HepG2 (cell line): ENCODE data around the gene FEV. TPM values are rescaled to one million over a fixed set of nuclear protein-coding genes. Genes with fewer than 3 reads are reported as not detected.

Experiments used
- CBX2 ChIP-seq, 2 experiments: fragments of 200-600 bp in 1 of 2; sonication (generic); formaldehyde crosslinking in 1 of 2; IDR thresholded peaks; 2 replicates each; pipeline versions ENCODE4 v1.7.0 to v1.8.1; 2018 to 2022; ENCODE audit warnings: low read depth in 2 of 2, low read length in 1 of 2, mild to moderate bottlenecking in 1 of 2, missing genetic modification reagents in 1 of 2
- CEBPG ChIP-seq: IDR thresholded peaks from 2 replicates; pipeline ENCODE4 v1.6.1; 2016
- DNMT1 ChIP-seq: sonication (generic); formaldehyde crosslinking; IDR thresholded peaks from 2 replicates; pipeline ENCODE4 v1.5.1; 2020; ENCODE audit warnings: mild to moderate bottlenecking, missing genetic modification reagents
- DPF2 ChIP-seq: sonication (generic); formaldehyde crosslinking; IDR thresholded peaks from 2 replicates; pipeline ENCODE4 v1.4.0; 2020; ENCODE audit warnings: mild to moderate bottlenecking, low read depth, missing genetic modification reagents, borderline replicate concordance
- HMGA1 ChIP-seq: sonication (generic); formaldehyde crosslinking; conservative IDR thresholded peaks from 2 replicates; pipeline ENCODE4 v1.4.0; 2020; ENCODE audit warnings: missing genetic modification reagents
- KDM2A ChIP-seq: sonication (generic); formaldehyde crosslinking; IDR thresholded peaks from 2 replicates; pipeline ENCODE4 v1.4.0; 2020; ENCODE audit warnings: low read depth, missing genetic modification reagents, borderline replicate concordance
- MAF1 ChIP-seq: sonication (generic); formaldehyde crosslinking; IDR thresholded peaks from 2 replicates; pipeline ENCODE4 v1.5.0; 2020; ENCODE audit warnings: missing genetic modification reagents, borderline replicate concordance
- MTA1 ChIP-seq: sonication (generic); formaldehyde crosslinking; IDR thresholded peaks from 2 replicates; pipeline ENCODE4 v1.4.0; 2020; ENCODE audit warnings: missing genetic modification reagents, mild to moderate bottlenecking, borderline replicate concordance
- NR2F6 ChIP-seq, 2 experiments: IDR thresholded peaks; 2 replicates each; pipeline ENCODE4 v1.6.1; 2016; ENCODE audit warnings: antibody characterized with exemption in 1 of 2, mild to moderate bottlenecking in 1 of 2
- REPIN1 ChIP-seq: sonication (generic); formaldehyde crosslinking; IDR thresholded peaks from 2 replicates; pipeline ENCODE4 v1.8.0; 2022; ENCODE audit warnings: missing genetic modification reagents, low read depth, mild to moderate bottlenecking, borderline replicate concordance
- SALL1 ChIP-seq: sonication (generic); formaldehyde crosslinking; IDR thresholded peaks from 2 replicates; pipeline ENCODE4 v1.8.0; 2022; ENCODE audit warnings: mild to moderate bottlenecking, missing genetic modification reagents
- SIN3B ChIP-seq: fragments of 150-350 bp; IDR thresholded peaks from 2 replicates; pipeline ENCODE4 v1.6.1; 2014; ENCODE audit warnings: low read length
- SOX13 ChIP-seq, 3 experiments: fragments of 450-650 bp in 1 of 3; sonication (generic) in 1 of 3; formaldehyde crosslinking in 1 of 3; IDR thresholded peaks in 2 of 3; conservative IDR thresholded peaks in 1 of 3; 2 replicates each; pipeline versions ENCODE4 v1.5.0 to v1.6.1; 2016 to 2020; ENCODE audit warnings: antibody characterized with exemption in 1 of 3, mild to moderate bottlenecking in 1 of 3, missing compliant biosample characterization in 1 of 3, missing genetic modification reagents in 1 of 3, moderate library complexity in 1 of 3
- ZNF383 ChIP-seq: sonication (generic); formaldehyde crosslinking; IDR thresholded peaks from 2 replicates; pipeline ENCODE4 v1.4.0; 2020; ENCODE audit warnings: missing genetic modification reagents, mild to moderate bottlenecking, borderline replicate concordance
- ZNF564 ChIP-seq: sonication (generic); formaldehyde crosslinking; IDR thresholded peaks from 2 replicates; pipeline ENCODE4 v1.8.1; 2023; ENCODE audit warnings: mild to moderate bottlenecking, missing genetic modification reagents
- polyA plus RNA-seq, 8 experiments: library from polyadenylated mRNA; depleted of rRNA in 3 of 8; stranded (reverse) in 7 of 8; unstranded in 1 of 8; fragments of >200 nt; fragmentation: Illumina TruSeq in 4 of 8; extraction: Trizol in 4 of 8; gene quantifications; 2 replicates each; pipeline versions ENCODE4 v1.2.1 to v1.2.3, GENCODE V29; 2011 to 2016; ENCODE audit warnings: low read depth in 4 of 8, missing spikeins in 1 of 8, mixed read lengths in 1 of 8; ENCODE audit not compliant: insufficient read depth in 1 of 8
- total RNA-seq, 5 experiments: library from RNA; depleted of rRNA; stranded (reverse); fragments of >200 nt; fragmentation: Illumina TruSeq; extraction: Trizol; gene quantifications; 2 replicates each; pipeline ENCODE4 v1.2.3, GENCODE V29; 2016; ENCODE audit warnings: low read depth in 1 of 5
- TF ChIP-seq, protein P1 (sequence below): sonication (generic); formaldehyde crosslinking; IDR thresholded peaks from 2 replicates; pipeline ENCODE4 v1.4.0; 2020; ENCODE audit warnings: missing genetic modification reagents
- TF ChIP-seq, protein P2 (sequence below): sonication (generic); formaldehyde crosslinking; IDR thresholded peaks from 2 replicates; pipeline ENCODE4 v1.8.1; 2023; ENCODE audit warnings: mild to moderate bottlenecking, inconsistent platforms, moderate library complexity, missing genetic modification reagents, borderline replicate concordance
- TF ChIP-seq, protein P3 (sequence below): sonication (generic); formaldehyde crosslinking; IDR thresholded peaks from 2 replicates; pipeline ENCODE4 v1.9.0; 2021; ENCODE audit warnings: missing genetic modification reagents, borderline replicate concordance
- TF ChIP-seq, protein P4 (sequence below): IDR thresholded peaks from 2 replicates; pipeline ENCODE4 v1.6.1; 2016; ENCODE audit warnings: missing compliant biosample characterization, missing genetic modification reagents, borderline replicate concordance
- TF ChIP-seq, protein P5 (sequence below): sonication (generic); formaldehyde crosslinking; IDR thresholded peaks from 2 replicates; pipeline ENCODE4 v1.4.0; 2020; ENCODE audit warnings: missing genetic modification reagents

The FEV gene
- total and polyA plus RNA-seq, 2 of the 13 experiments (the other 11 are each of a cell fraction or from before 2014, with no cell fraction given) = not detected

DNA sequence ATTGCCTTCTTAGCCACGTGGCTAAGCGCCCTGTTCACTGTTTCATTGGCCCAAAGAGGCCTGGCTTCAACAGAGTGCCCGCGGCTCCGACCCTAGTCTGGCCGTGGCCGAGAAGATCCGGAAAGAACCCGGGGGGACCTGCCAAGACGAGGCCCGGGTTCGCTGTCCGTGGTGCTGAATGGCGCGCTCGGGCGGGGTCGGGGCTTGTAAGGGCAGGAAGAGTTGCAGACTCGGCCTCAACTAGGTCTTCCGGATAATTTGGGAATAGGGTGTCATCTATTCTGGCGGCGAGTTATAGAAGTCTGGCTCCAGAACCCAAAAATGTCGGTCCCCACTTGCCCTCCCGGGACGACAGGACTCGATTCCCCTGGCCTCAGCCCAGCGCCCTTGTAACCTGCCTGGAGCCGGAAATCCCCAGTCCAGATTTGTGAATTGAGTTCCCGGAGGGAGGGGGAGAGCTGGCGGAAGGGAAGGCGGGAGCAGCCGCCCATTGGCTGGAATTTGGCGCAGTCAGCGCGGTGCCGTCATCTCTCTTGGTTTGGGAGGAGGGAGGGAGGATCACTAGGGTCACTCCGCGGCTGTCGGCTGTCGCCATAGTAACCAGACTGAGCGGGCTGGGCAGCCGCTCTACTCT lies 22.0 kb downstream of the FEV start (continued):
- TF ChIP-seq, protein P1, sequence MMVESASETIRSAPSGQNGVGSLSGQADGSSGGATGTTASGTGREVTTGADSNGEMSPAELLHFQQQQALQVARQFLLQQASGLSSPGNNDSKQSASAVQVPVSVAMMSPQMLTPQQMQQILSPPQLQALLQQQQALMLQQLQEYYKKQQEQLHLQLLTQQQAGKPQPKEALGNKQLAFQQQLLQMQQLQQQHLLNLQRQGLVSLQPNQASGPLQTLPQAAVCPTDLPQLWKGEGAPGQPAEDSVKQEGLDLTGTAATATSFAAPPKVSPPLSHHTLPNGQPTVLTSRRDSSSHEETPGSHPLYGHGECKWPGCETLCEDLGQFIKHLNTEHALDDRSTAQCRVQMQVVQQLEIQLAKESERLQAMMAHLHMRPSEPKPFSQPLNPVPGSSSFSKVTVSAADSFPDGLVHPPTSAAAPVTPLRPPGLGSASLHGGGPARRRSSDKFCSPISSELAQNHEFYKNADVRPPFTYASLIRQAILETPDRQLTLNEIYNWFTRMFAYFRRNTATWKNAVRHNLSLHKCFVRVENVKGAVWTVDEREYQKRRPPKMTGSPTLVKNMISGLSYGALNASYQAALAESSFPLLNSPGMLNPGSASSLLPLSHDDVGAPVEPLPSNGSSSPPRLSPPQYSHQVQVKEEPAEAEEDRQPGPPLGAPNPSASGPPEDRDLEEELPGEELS (CRISPR knock-in tag) = peak; percentile 63
- no peak for TF ChIP-seq HMGA1 (CRISPR knock-in tag)
- TF ChIP-seq SALL1 (CRISPR knock-in tag) = peak; percentile 97
- TF ChIP-seq, protein P2, sequence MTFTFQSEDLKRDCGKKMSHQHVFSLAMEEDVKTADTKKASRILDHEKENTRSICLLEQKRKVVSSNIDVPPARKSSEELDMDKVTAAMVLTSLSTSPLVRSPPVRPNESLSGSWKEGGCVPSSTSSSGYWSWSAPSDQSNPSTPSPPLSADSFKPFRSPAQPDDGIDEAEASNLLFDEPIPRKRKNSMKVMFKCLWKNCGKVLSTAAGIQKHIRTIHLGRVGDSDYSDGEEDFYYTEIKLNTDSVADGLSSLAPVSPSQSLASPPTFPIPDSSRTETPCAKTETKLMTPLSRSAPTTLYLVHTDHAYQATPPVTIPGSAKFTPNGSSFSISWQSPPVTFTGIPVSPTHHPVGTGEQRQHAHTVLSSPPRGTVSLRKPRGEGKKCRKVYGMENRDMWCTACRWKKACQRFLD (CRISPR knock-in tag) = peak; percentile 84; the same call in 1 of the 2 replicates
- no peak for TF ChIP-seq ZNF383 (CRISPR knock-in tag)
- no peak for TF ChIP-seq NR2F6 (IDR thresholded peaks at IDR 0.05)
- TF ChIP-seq NR2F6 (CRISPR knock-in tag; IDR thresholded peaks at IDR 0.05) = no peak
- no peak for TF ChIP-seq SIN3B
- TF ChIP-seq REPIN1 = peak; percentile 58; the same call in 1 of the 2 replicates
- TF ChIP-seq SOX13 (IDR thresholded peaks at IDR 0.05) = no peak
- TF ChIP-seq SOX13 (CRISPR knock-in tag; conservative IDR thresholded peaks at IDR 0.05 in 1 of 2, IDR thresholded peaks at IDR 0.05 in 1 of 2) = peak in 1 of 2 experiments; percentile 52; a peak in 2 of 4 replicates
- TF ChIP-seq, protein P3, sequence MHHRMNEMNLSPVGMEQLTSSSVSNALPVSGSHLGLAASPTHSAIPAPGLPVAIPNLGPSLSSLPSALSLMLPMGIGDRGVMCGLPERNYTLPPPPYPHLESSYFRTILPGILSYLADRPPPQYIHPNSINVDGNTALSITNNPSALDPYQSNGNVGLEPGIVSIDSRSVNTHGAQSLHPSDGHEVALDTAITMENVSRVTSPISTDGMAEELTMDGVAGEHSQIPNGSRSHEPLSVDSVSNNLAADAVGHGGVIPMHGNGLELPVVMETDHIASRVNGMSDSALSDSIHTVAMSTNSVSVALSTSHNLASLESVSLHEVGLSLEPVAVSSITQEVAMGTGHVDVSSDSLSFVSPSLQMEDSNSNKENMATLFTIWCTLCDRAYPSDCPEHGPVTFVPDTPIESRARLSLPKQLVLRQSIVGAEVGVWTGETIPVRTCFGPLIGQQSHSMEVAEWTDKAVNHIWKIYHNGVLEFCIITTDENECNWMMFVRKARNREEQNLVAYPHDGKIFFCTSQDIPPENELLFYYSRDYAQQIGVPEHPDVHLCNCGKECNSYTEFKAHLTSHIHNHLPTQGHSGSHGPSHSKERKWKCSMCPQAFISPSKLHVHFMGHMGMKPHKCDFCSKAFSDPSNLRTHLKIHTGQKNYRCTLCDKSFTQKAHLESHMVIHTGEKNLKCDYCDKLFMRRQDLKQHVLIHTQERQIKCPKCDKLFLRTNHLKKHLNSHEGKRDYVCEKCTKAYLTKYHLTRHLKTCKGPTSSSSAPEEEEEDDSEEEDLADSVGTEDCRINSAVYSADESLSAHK (CRISPR knock-in tag) = peak; percentile 92; the same call in 1 of the 2 replicates
- peak; percentile 88 for TF ChIP-seq ZNF564 (CRISPR knock-in tag)
- TF ChIP-seq, protein P4, sequence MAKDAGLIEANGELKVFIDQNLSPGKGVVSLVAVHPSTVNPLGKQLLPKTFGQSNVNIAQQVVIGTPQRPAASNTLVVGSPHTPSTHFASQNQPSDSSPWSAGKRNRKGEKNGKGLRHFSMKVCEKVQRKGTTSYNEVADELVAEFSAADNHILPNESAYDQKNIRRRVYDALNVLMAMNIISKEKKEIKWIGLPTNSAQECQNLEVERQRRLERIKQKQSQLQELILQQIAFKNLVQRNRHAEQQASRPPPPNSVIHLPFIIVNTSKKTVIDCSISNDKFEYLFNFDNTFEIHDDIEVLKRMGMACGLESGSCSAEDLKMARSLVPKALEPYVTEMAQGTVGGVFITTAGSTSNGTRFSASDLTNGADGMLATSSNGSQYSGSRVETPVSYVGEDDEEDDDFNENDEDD = peak; percentile 53; the same call in 1 of the 2 replicates
- TF ChIP-seq MTA1 (CRISPR knock-in tag) = no peak
- peak; percentile 88 for TF ChIP-seq KDM2A (CRISPR knock-in tag)
- TF ChIP-seq MAF1 = peak; percentile 80; the same call in 1 of the 2 replicates
- no peak for TF ChIP-seq CBX2 (IDR thresholded peaks at IDR 0.05; ENCODE audit: low read depth, low read length)
- no peak for TF ChIP-seq CBX2 (CRISPR knock-in tag; IDR thresholded peaks at IDR 0.05; ENCODE audit: low read depth)
- TF ChIP-seq DPF2 (CRISPR knock-in tag) = no peak
- TF ChIP-seq, protein P5, sequence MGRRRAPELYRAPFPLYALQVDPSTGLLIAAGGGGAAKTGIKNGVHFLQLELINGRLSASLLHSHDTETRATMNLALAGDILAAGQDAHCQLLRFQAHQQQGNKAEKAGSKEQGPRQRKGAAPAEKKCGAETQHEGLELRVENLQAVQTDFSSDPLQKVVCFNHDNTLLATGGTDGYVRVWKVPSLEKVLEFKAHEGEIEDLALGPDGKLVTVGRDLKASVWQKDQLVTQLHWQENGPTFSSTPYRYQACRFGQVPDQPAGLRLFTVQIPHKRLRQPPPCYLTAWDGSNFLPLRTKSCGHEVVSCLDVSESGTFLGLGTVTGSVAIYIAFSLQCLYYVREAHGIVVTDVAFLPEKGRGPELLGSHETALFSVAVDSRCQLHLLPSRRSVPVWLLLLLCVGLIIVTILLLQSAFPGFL (CRISPR knock-in tag) = no peak; the same call in 1 of the 2 replicates
- TF ChIP-seq CEBPG = no peak
- TF ChIP-seq DNMT1 (CRISPR knock-in tag) = no peak
